Suprapubic skin (tissue), 4 donors: Measurements from ENCODE around the gene IFNL1.

Experiments
- CTCF ChIP-seq, 2 donors: fragments of 200-600 bp in 1 of 2; fragments of 450-650 bp in 1 of 2; sonication (generic) in 1 of 2; IDR thresholded peaks; one replicate each; pipeline ENCODE4 v1.5.1; 2016 to 2019; ENCODE audit warnings: antibody characterized with exemption in 2 of 2, mild to moderate bottlenecking in 1 of 2, moderate library complexity in 1 of 2
- POLR2A ChIP-seq, 2 donors: fragments of 450-650 bp; IDR thresholded peaks; one replicate each; pipeline ENCODE4 v1.6.1; 2017; ENCODE audit warnings: antibody characterized with exemption in 2 of 2, mild to moderate bottlenecking in 2 of 2, moderate library complexity in 2 of 2
- POLR2AphosphoS5 ChIP-seq, 3 donors: sonication (generic); formaldehyde crosslinking; IDR thresholded peaks; one replicate each; pipeline ENCODE4 v1.6.1; 2017; ENCODE audit warnings: antibody characterized with exemption in 3 of 3

- TF ChIP-seq CTCF (IDR thresholded peaks at IDR 0.05) (no peak), POLR2AphosphoS5 (IDR thresholded peaks at IDR 0.05) (no peak), POLR2A (IDR thresholded peaks at IDR 0.05) (no peak)
Measured at GRCh38 chr19:39275578-39275977, 20.6 kb upstream of the IFNL1 start.
